Esophagus squamous epithelium (tissue), 5 donors: ENCODE results near the gene OPRM1. TPM values are rescaled to one million over a fixed set of nuclear protein-coding genes. Genes with fewer than 3 reads are reported as not detected.
"Not testable (repeated sequence)": the region's sequence is repeated elsewhere in the genome, so short reads cannot be mapped to it uniquely, and the experiment has no call there.

Experiments used
- DNase-seq: peaks from one replicate; lab custom pipeline; 2025; lab: John Stamatoyannopoulos, UW
- H3K27ac ChIP-seq, 4 donors: fragments of 200-600 bp; sonication (generic); one replicate each; pipeline ENCODE4 v1.5.1; 2016 to 2019; ENCODE audit warnings: mild to moderate bottlenecking in 1 of 4
- H3K27me3 ChIP-seq, 4 donors: fragments of 200-600 bp; sonication (generic); 1 replicate in 3 of 4; 2 replicates in 1 of 4; pipeline versions ENCODE4 v1.5.1 to v1.6.0; 2017 to 2021; ENCODE audit warnings: antibody characterized with exemption in 1 of 4
- H3K36me3 ChIP-seq, 3 donors: fragments of 200-600 bp; sonication (generic); one replicate each; pipeline ENCODE4 v1.5.1; 2016 to 2019
- H3K4me1 ChIP-seq, 3 donors: fragments of 200-600 bp; sonication (generic); one replicate each; pipeline ENCODE4 v1.5.1; 2017 to 2019
- H3K4me3 ChIP-seq, 4 donors: fragments of 200-600 bp; sonication (generic); 1 replicate in 3 of 4; 2 replicates in 1 of 4; pipeline ENCODE4 v1.5.1; 2016 to 2019; ENCODE audit warnings: mild to moderate bottlenecking in 2 of 4, moderate library complexity in 1 of 4
- H3K9me3 ChIP-seq, 3 donors: fragments of 200-600 bp; sonication (generic); one replicate each; pipeline ENCODE4 v1.5.1; 2016 to 2019
- CTCF ChIP-seq, 6 experiments: fragments of 450-650 bp in 4 of 6; fragments of 200-600 bp in 2 of 6; sonication (generic) in 2 of 6; IDR thresholded peaks; one replicate each; pipeline ENCODE4 v1.5.1; 2016 to 2019; ENCODE audit warnings: antibody characterized with exemption in 6 of 6, mild to moderate bottlenecking in 4 of 6, moderate library complexity in 4 of 6
- POLR2A ChIP-seq, 4 donors: fragments of 450-650 bp; IDR thresholded peaks; one replicate each; pipeline ENCODE4 v1.6.1; 2017; ENCODE audit warnings: antibody characterized with exemption in 4 of 4, mild to moderate bottlenecking in 4 of 4, moderate library complexity in 3 of 4
- WGBS, 2 donors: methylation state at CpG; one replicate each; pipeline ENCODE4 v1.1.5; 2018; 5-methylcytosine and 5-hydroxymethylcytosine counted together
- intact Hi-C: fragments of 100-400 bp; cut with DNase I; formaldehyde crosslinking; loops from one replicate; pipeline ENCODE4 v1.15.0; 2022
- total RNA-seq, 4 donors: library from RNA; depleted of rRNA; stranded (reverse); fragments of >200 nt; gene quantifications; one replicate each; pipeline ENCODE4 v1.1.0, GENCODE V29; 2016
- donor health status: DM: yes; HTN: yes; CAD: no.

Gene OPRM1
- total RNA-seq, 4 donors from 2014 or later, result not detected

DNA sequence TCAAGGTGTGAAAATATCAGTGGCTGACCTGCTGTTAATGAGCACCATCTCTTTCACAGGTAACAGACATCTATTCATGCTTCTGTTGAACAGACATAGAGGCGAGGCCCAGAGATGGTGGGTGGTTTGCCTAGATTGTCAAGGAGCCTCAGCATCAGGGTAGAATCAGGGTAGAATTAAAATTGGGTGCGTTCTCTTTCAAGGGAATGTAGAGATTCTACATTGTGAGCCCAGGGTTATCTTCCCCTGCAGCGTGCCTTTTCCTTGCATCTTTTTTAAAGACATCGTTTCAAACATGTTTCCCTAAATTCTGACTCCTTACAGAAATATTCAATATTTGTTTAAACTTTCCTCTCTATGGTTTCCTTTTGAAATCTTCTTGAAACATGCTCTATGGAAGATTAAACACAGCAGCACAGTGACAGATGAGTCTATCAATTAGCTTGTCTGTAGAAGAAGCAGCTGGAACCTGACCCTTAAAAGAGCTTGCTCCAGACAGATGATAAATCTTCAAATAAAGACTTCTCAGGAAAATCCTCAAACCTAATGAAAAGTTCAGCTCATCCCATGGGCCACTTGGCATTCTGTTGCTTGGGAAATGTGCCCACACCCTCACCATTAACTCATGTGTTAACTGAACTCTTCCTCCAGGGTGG is 197.7 kb downstream of the OPRM1 start:
- WGBS, 2 donors, result 57 to 79% methylated on average over 4 of the region's 4 CpGs
- Histone ChIP-seq H3K27ac (no peak overlapping the region), H3K9me3 (no peaks in the 10 kb centered on the region), H3K27me3 (no peaks in the 10 kb centered on the region), H3K4me1 (peaks cover 0 to 33% (median 6%) of the 10 kb centered on the region in 3 donors), H3K4me3 (no peak overlapping the region), H3K36me3 (no peaks in the 10 kb centered on the region)
- no peak for DNase-seq
- intact Hi-C loops, result no loop called here
- TF ChIP-seq CTCF (IDR thresholded peaks at IDR 0.05) (no peak), POLR2A (IDR thresholded peaks at IDR 0.05) (no peak)

DNA sequence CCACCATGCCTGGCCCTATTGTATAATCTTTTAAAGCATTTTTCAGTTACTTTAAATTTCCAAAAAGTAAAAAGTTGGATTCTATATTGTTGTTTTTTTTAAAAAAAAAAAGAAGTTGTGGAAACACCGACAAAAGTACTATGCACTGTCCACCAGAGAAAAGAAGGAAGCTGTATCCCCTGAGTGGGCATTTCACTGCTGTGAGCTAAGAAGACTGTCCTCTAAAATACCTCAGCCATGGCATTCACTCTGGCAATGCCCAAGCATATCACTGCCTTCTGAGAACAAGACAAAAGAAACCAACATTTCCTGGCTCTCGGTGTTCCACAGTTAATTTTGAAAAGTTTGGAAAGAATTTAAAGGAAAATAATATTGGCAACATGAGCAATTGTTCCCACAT is 199.8 kb downstream of the OPRM1 start:
- no peaks in the 10 kb centered on the region for H3K36me3 ChIP-seq
- 38 to 47% methylated on average over 2 of the region's 2 CpGs for WGBS, 2 donors
- TF ChIP-seq CTCF (IDR thresholded peaks at IDR 0.05), result no peak
- no peak for TF ChIP-seq POLR2A (IDR thresholded peaks at IDR 0.05)
- DNase-seq, result no peak
- peaks cover 5 to 35% (median 14%) of the 10 kb centered on the region in 3 donors for H3K4me1 ChIP-seq
- no peaks in the 10 kb centered on the region for H3K9me3 ChIP-seq
- no peaks in the 10 kb centered on the region for H3K27me3 ChIP-seq
- peak overlapping the region in 3 of 4 donors; percentile 1 to 38 (median 31) for H3K27ac ChIP-seq
- intact Hi-C loops, result no loop called here
- H3K4me3 ChIP-seq, result no peak overlapping the region

DNA sequence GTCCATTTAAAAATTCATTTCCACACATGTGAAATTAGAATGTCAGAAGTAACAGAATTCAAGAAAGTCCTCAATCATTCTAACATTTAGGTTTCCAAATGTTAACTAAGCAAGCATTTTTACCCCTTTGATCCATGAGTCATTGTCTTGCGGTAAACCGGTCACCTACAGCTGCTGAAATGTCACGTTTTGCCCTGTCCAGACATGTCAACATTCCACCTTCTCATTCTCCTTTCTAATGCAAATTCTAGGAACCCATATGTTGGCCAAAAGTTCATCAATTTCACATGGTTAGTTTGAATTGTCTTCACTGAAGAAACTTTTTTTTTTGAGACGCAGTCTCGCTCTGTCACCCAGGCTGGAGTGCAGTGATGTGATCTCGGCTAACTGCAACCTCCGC is 200.4 kb downstream of the OPRM1 start:
- H3K4me1 ChIP-seq, result peaks cover 9 to 40% (median 15%) of the 10 kb centered on the region in 3 donors
- intact Hi-C loops, result no loop called here
- no peak overlapping the region for H3K4me3 ChIP-seq
- TF ChIP-seq CTCF (IDR thresholded peaks at IDR 0.05) (no peak), POLR2A (IDR thresholded peaks at IDR 0.05) (no peak)
- H3K27me3 ChIP-seq, result no peaks in the 10 kb centered on the region
- WGBS, 2 donors, result 28 to 75% methylated on average over 7 of the region's 7 CpGs
- DNase-seq, result no peak
- no peaks in the 10 kb centered on the region for H3K9me3 ChIP-seq
- H3K36me3 ChIP-seq, result no peaks in the 10 kb centered on the region
- peak overlapping the region in 2 of 4 donors; percentile 38 to 59 for H3K27ac ChIP-seq

GRCh38 chr6:154241061-154241460 is 202.0 kb downstream of the OPRM1 start:
- H3K9me3 ChIP-seq, DNase-seq, H3K36me3 ChIP-seq, H3K27ac ChIP-seq, H3K27me3 ChIP-seq, H3K4me3 ChIP-seq, intact Hi-C loops: not testable (repeated sequence)
- 86 to 93% methylated on average over 3 to 10 of the region's 11 CpGs for WGBS, 2 donors
- H3K4me1 ChIP-seq, result peaks cover 10 to 57% (median 15%) of the 10 kb centered on the region in 3 donors

DNA sequence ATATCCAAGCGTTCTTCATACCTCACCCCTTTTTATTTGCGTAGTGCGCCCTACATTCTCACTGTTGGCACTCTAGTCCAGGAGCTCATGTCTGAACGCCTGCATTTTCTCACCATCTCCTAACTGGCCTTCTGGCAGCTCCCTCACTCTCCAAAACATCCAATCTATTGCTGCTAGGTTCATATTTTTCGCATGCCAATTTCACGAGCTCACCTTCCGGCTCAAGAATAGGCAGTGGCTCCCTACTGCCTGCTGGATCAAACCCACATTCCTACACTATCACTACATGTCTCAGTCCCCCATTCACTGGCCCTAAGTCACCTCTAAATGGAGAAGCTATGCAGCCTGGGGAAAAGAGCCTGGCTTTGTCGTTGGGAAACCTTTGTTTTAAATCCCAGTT is 202.5 kb downstream of the OPRM1 start:
- Histone ChIP-seq H3K9me3 (no peaks in the 10 kb centered on the region), H3K27ac (no peak overlapping the region), H3K4me1 (peaks cover 10 to 62% (median 15%) of the 10 kb centered on the region in 3 donors), H3K36me3 (no peaks in the 10 kb centered on the region), H3K27me3 (no peaks in the 10 kb centered on the region), H3K4me3 (no peak overlapping the region)
- no peak for TF ChIP-seq POLR2A (IDR thresholded peaks at IDR 0.05)
- TF ChIP-seq CTCF (IDR thresholded peaks at IDR 0.05), result no peak
- WGBS, 2 donors, result 89 to 90% methylated on average over 8 of the region's 8 CpGs
- intact Hi-C loops, result no loop called here
- no peak for DNase-seq
